ENCODE results near the gene MAP2K7. TPM values are rescaled to one million over a fixed set of nuclear protein-coding genes. Genes with fewer than 3 reads are reported as not detected.
"Not testable (repeated sequence)": the region's sequence is repeated elsewhere in the genome, so short reads cannot be mapped to it uniquely, and the experiment has no call there.

MAP2K7 gene
- total RNA-seq, 1 donor from 2014 or later, result 24.2 TPM

DNA sequence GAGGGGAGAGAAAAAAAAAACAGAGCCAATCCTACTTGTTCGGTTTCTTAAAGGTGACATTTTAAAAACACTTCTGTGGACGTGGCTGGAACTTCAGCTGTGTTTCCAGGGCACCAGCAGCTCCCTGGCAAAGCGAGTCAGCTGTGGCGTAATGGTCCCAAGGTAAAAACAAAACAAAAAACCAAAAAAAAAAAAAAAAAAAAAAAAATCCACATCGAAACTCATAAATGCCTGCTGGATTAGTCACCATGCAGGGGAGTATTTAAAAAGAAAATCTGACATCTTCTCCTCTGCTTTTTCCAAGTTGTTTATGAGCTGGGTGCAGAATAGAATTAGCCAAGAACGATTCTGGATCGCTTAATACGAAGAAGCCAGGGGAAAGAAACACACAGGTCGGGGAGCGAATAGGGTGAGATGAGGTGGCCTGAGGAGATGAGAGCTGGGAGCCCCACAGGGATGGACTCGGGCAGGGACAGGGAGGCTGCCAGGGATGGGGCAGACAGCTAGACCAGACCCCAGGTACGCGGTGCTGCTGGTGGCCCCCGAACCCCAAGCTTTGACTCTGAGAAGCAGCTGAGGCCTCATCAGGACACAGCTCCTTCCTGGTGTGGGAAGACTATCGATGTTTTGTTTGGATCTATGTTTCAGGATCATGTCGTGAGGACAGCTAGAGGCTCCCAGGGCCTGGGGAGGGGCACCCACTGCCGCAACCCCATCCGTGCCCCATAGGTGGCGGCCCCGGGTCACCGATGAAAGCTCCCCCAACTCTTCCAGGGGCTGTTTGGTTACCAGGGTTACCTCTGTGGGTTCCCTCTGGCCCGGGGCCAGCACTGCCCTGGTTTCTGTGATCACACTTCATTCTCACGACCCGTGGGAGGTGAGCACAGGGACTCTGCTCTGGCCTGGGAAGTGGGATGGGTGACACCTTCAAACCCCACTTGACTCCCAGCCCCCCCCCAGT is 25.3 kb downstream of the MAP2K7 start:
- TF ChIP-seq, protein P1, sequence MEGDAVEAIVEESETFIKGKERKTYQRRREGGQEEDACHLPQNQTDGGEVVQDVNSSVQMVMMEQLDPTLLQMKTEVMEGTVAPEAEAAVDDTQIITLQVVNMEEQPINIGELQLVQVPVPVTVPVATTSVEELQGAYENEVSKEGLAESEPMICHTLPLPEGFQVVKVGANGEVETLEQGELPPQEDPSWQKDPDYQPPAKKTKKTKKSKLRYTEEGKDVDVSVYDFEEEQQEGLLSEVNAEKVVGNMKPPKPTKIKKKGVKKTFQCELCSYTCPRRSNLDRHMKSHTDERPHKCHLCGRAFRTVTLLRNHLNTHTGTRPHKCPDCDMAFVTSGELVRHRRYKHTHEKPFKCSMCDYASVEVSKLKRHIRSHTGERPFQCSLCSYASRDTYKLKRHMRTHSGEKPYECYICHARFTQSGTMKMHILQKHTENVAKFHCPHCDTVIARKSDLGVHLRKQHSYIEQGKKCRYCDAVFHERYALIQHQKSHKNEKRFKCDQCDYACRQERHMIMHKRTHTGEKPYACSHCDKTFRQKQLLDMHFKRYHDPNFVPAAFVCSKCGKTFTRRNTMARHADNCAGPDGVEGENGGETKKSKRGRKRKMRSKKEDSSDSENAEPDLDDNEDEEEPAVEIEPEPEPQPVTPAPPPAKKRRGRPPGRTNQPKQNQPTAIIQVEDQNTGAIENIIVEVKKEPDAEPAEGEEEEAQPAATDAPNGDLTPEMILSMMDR (IDR thresholded peaks at IDR 0.05; ENCODE audit: borderline replicate concordance), result peak; percentile 13
- Histone ChIP-seq H3K27ac (replicated peaks) (peak overlapping the region; percentile 70), H3K4me3 (no peak overlapping the region), H3K9me3 (replicated peaks) (no peaks in the 10 kb centered on the region), H3K27me3 (ENCODE audit: low read depth) (no peaks in the 10 kb centered on the region), H3K36me3 (peaks cover 38% of the 10 kb centered on the region), H3K4me1 (peaks cover 50% of the 10 kb centered on the region)
- DNase-seq, result no peak
- intact Hi-C loops (cut with micrococcal nuclease), result no loop called here

GRCh38 chr19:7930030-7930429 is 26.4 kb downstream of the MAP2K7 start:
- DNase-seq; intact Hi-C loops (cut with micrococcal nuclease); H3K9me3 ChIP-seq (replicated peaks); H3K27me3 ChIP-seq (ENCODE audit: low read depth); H3K4me3 ChIP-seq; H3K27ac ChIP-seq (replicated peaks): not testable (repeated sequence)
- Histone ChIP-seq H3K4me1 (peaks cover 44% of the 10 kb centered on the region), H3K36me3 (peaks cover 48% of the 10 kb centered on the region)

GRCh38 chr19:7930765-7931164 is 27.1 kb downstream of the MAP2K7 start:
- DNase-seq, result no peak
- Histone ChIP-seq H3K4me3 (no peak overlapping the region), H3K27ac (replicated peaks) (peak overlapping the region; percentile 23), H3K36me3 (peaks cover 55% of the 10 kb centered on the region), H3K27me3 (ENCODE audit: low read depth) (no peaks in the 10 kb centered on the region), H3K9me3 (replicated peaks) (no peaks in the 10 kb centered on the region), H3K4me1 (peaks cover 37% of the 10 kb centered on the region)
- TF ChIP-seq, protein P1 (IDR thresholded peaks at IDR 0.05; ENCODE audit: borderline replicate concordance), result no peak
- intact Hi-C loops (cut with micrococcal nuclease), result no loop called here

- Histone ChIP-seq H3K4me1 (peaks cover 36% of the 10 kb centered on the region), H3K27me3 (ENCODE audit: low read depth) (no peaks in the 10 kb centered on the region), H3K36me3 (peaks cover 62% of the 10 kb centered on the region), H3K9me3 (replicated peaks) (no peaks in the 10 kb centered on the region), H3K4me3 (no peak overlapping the region), H3K27ac (replicated peaks) (peak overlapping the region; percentile 23)
- TF ChIP-seq, protein P1 (IDR thresholded peaks at IDR 0.05; ENCODE audit: borderline replicate concordance), result no peak
- intact Hi-C loops (cut with micrococcal nuclease), result no loop called here
- no peak for DNase-seq
These were observed 27.8 kb downstream of the MAP2K7 start for GRCh38 chr19:7931221-7932061.

DNA sequence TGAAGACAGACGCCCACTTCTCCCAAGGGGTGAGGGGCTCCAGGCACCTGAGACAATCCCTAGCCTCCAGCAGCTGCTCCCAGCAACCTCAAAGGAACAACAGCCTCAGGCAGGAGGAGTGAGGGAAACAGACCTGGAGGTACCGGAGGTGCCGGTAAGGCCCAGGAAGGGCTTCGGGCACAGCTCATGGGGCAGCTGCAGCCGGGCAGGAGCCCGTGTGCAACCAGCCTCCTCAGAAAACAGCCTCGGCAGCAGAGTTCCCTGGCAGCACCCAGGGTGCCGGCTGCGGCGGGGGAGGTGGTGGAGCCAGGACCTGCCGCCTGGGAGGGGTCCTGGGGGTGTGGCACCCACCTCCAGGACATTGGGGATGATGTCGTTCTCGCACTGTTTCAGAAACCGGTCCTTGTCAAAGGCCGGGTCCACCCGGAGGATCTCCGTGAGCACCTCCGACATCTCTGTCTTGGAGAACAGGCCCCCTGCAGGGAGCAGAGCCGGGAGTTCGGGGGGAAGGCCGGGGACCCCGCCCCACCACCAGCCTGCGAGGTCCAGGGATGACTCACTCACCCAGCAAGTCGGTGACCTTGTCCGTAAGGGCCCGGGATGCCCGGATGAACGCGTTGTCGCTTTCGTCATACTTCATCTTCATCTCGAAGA is 28.7 kb downstream of the MAP2K7 start:
- Histone ChIP-seq H3K27ac (replicated peaks) (no peak overlapping the region), H3K4me1 (peaks cover 28% of the 10 kb centered on the region), H3K4me3 (no peak overlapping the region), H3K27me3 (ENCODE audit: low read depth) (no peaks in the 10 kb centered on the region), H3K9me3 (replicated peaks) (no peaks in the 10 kb centered on the region), H3K36me3 (peaks cover 71% of the 10 kb centered on the region)
- intact Hi-C loops (cut with micrococcal nuclease), result no loop called here
- DNase-seq, result no peak
- TF ChIP-seq, protein P1 (IDR thresholded peaks at IDR 0.05; ENCODE audit: borderline replicate concordance), result no peak
